Stimulated activated CD4-positive, alpha-beta T cell treated with anti-CD3 and anti-CD28 coated beads, Interleukin-4, amount 100 ng/mL, for 4 hours (primary cell): ENCODE results near the gene CELF4.

Experiments used
- DNase-seq, 2 experiments: peaks; one replicate each; pipeline ENCODE4 v3.0.0-alpha.2; 2020

CELF4 gene

DNA sequence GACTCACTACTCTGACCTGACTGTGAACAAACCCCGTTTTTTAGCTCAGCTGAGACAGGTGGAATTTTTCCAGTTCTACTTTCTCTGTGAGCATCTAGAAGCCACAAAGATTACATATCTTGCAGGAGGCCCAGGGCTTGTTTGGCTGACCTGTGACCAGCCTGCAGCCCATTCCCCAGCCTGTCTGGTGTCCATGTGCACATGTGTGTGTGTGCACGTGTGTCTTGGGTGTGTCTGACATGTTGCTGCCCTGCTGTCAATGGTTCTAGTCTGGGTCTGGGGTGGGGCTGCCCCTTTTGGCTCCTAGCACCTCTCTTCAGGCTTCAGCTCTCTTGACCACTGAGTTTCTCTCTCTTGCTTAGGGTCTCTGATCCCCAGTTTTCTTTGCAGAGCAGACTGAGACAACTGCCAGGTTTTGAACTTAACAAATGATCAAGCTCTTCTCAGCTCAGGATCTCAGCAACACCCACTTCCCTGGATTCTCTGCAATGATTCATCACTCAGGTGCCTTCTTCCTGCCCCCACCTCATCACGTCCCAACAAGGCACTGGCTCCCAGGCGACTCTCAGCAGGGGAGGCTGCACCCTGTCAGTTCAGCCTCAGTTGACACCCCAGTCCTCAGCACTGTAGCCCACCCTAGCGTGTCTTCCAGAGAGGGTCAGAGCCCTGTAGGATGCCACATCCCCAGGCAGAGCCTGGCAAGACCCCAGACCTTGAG lies 130.3 kb downstream of the CELF4 start:
- no peak for DNase-seq

DNA sequence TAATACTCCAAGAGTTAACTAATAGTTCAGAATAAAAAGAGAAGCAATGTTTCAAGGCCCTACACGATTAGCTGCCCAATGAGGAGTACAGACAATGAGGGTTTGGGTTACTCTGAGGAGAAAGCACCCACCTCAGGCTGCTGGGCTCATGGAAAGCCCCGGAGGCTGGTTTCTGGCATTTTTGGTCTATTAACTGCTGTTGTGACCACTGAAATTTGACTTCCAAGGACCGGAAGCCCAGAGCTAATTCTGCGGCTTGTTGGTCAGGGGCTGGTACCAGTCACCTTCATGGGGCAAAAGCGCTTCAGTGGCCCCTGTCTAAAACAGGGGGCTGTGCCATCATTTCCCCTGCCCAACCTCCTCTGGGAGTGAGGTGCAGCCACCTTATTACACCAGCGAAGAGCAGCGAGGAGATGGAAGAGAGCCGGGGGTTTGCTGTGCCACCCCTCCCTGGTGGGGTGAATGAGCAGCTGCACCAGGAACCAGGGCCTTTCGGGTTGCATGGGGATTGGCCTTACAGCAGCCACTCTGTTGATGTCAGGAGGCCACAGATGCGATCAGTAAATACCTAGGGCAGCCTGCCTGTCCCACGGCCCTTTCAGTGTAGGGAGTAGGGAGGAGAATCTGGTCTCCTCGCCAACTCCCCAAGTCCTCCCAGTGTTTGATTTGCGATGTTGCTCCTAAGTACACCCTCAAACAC lies 131.3 kb downstream of the CELF4 start:
- DNase-seq, result no peak

DNA sequence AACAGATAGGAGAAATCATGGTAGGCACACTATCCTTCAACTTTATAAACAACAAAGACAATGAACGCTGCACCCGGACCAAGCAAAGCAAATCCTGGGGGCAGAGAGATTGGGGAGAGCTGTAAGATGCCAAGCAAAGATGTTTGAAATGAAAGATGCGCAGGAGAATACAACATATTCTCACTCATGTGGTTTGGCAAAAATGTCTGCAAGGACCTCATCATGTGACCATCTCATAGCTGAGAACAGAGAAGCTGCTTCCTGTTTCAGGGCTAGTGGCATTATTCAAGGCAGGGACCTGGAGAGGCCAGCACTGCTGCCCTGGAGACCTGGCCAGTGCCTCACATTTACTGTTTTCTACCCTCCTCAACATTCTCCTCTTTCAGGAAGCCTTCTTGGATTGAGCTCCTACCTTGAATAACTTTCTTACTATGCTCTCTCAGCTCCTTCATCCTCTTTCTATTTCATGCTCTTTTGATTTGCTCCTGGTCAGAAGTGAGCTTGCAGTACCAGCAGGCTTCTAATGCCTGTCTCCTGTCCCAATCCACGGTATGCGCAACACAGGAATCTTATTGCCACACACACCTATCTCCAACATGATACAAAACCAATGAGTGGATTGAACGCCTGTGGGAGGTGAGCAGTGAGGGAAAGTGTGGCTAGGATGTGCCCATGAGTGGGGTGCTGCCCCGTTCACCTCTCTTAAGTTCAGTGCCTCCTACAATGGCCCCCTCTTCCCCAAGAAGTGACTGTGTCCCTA lies 133.0 kb downstream of the CELF4 start:
- DNase-seq, result no peak

DNA sequence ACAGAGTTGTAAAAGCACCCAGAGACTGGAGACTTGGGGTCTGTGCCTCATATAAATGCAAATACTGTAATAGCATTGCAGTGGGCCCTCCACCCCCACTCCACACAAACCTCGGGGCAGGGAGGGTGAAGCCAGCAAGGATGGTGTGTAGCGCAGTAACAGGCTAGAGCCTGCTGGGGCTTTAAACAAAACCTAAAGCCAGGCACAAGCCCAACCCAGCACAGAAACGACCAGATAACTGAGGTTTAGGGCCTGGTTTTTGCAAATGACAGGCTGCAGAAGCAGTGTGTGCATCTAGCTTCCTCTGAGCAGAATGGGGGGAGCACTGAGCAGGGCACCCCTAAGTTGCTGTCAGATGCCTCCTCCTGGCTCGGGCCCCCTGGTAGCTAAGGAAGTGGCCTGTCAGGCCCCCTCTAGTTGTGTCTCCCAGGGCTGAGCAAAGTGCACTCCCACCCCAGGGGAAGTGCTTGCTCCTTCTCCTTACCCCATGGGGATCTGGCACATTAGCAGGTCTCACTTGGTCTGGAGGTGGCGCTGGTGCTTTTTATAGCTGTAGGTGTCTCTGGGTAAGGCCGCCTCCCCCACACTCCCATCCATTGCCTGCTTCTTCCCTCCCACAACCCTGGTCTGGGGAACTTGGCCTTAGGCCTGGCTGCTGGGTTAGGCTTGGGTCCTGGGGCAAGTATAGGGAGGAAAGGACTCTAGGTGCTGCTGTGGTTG lies 135.1 kb downstream of the CELF4 start:
- DNase-seq, result no peak

GRCh38 chr18:37429791-37430190 lies 135.8 kb downstream of the CELF4 start:
- no peak for DNase-seq

DNA sequence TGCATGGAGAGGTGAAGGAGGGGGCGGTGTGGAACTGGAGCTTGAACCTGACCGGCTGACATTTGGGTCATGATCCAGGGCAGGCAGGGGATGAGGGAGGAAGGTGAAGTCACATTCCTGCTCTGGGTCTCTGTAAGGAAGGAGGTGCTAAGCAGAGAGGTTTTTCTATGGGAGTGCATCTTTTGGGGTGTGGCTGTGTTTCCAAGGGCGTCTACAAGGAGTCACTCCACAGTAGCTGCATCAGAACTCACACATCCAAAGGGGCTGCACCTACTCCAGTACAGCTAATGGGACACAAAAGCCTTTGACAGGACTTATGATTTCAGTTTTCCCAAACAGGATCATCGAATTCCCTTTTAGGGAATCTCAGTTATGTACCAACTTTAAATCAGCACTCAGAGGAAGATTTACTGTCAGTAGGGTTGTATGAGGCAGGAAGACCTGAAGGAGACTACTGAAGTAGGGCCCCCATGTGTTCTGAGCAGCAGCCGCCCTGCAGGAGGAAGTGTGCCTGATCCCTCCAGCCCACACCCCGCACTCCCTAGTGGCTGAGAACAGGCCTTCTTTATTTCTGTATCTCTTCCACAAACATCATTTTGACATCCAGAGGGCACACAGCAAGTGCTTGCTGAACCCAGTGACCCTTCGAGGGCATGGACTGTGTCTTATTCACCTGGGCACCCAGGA lies 137.2 kb downstream of the CELF4 start:
- DNase-seq, result no peak

DNA sequence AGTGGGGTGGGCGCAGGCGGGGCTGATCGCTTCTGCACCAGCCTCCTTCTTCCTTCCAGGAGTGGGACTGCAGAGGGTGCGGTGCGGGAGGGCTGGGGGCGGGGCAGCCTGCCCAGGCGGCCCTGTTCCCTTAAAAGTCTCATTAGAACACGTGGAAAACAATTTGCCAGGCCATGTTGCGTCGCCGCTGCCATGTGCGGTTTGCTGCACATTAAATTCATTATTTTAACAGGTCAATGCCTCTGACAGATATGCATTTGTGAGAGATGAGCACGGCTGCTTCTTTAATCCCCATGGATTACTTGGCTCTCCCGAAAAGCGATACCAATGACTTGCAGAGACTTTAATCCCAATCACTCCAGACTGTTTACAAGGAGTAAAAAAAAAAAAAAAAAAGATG lies 139.0 kb downstream of the CELF4 start:
- DNase-seq, result no peak

DNA sequence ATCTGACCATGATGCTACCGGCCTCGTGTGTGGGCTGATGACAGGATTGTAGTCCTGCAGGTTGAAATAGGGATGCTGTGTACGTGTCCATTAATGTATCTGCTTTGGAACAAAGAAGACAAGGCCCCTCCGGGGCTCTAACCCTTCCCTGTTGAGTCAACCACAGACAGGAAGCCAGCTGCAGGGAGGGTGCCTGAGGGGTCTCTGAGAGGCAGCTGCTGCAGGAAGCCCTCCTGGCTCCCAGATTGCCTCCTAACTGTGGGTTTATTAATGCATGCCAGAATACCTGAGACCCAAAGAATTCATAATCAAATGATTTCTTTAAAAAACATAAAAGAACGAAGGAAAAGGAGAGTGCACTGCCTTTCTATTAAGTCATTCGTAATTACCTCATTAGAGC lies 140.4 kb downstream of the CELF4 start:
- DNase-seq, result no peak

- no peak for DNase-seq
Observed at GRCh38 chr18:37424507-37424906, 141.1 kb downstream of the CELF4 start.

GRCh38 chr18:37422596-37422995 lies 143.0 kb downstream of the CELF4 start:
- DNase-seq, result no peak

DNA sequence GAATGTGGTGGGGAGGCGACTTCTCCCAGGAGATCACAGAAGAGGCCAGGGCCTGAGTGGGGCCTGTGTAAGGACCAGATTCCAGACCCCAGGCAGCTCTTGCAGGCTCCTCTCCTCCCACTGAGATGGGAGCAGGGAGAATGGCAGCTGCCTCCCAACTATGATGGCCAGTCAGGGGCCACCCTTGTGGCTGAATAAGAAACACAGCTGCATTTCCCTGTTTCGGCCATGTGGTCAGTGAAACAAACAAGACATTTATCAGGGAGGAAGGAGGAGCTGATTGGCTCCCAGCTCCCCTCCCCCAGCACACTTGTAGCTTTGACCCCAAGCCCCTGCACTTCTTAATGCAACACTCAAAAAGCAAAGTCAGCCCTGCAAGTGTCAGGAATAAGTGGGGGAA lies 143.5 kb downstream of the CELF4 start:
- no peak for DNase-seq

GRCh38 chr18:37421341-37422077 lies 144.1 kb downstream of the CELF4 start:
- DNase-seq, result no peak

DNA sequence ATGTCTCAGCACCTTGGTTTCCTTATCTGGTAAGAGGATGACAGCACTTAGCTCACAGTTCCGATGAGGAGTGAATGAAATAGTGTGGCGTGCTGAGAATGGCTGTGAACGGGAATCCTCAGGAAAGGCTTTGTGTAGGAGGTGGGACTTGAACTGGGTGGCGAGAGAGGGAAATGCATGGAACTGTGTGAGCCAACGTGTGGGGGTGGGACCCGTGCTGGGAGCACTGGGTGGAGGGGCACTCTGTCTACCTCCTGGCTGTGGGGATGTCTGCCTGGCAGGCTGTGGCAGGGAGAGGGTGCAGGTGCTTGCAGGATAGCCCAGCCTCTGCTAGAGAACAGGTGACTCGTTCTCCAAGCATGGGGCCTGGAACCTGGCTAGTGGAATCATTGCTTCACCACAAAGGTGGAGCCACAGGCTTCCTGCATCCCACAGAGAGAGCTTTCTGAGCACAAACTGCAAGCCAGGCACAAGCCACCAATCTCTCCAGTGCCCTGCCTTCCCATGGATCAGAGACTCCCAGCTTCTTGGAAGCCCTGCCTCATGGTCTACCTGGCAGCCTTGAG lies 145.2 kb downstream of the CELF4 start:
- no peak for DNase-seq

GRCh38 chr18:37419866-37420265 lies 145.7 kb downstream of the CELF4 start:
- DNase-seq, result no peak

GRCh38 chr18:37419315-37419714 lies 146.3 kb downstream of the CELF4 start:
- no peak for DNase-seq

DNA sequence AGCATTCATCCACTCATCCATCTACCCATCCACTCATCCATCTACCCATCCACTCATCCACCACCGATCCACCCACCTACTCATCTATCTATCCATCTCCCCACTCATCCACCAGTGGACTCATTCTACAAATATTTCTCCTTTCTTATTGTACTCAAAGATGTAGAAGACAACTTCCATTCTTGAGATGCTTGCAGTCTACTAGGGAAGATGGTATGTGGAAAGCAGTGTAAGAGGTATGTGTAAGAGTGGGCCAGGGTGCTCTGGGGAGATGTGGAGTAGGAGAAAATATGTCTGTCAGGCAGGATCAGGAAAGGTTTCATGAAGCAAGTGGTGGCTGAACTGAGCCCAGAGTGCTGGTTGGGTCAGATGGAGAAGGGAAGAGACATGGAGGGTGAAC lies 150.8 kb downstream of the CELF4 start:
- no peak for DNase-seq

DNA sequence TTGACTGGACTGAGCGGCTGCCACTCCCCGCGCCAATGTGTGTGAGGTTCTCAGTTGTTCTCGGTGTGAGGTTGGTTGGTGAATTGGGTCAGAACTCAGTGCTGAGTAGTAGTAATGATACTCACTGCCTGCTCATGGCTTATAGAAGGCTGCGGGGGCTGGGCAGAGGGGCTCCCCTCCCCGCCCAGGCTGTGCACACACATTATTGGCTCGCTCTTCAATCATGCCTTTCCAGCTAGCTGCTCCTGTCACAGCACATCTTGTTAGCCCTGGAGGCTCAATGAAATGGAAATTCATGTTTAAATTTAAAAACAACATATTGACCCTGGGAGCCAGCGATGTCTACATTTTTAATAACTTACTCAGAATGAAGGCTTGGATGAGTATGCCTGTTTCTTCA lies 152.8 kb downstream of the CELF4 start:
- no peak for DNase-seq

GRCh38 chr18:37412333-37412732 lies 153.3 kb downstream of the CELF4 start:
- no peak for DNase-seq

- no peak for DNase-seq
Observed at GRCh38 chr18:37409878-37410277, 155.7 kb downstream of the CELF4 start.

DNA sequence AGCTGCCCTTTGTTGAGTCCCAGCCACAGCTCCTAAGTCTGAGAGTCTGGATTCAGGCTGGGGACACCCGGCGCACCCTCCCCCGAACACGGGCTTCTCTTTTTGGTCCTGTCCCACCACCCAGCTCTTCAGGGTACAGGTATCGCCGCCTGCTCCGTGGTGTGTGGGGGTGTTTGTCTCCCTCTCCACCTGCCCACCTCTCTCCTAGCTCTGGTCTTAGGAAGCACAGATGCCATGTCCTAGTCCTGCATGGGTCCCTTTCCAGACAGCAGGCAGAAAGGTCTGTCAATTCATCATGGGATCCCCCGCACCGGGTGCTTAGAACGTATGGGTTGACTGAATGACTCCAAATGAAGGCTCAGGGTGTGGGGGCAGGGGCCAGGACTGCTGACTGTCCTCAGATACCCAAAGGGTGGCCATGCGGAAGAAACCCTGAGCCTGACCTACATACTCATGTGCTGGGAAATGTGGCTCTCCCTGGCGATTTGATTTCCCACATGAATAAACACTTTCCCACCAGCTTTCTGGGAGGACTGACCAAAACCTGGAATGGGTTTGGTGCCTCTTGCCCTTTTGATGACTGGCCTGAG lies 156.8 kb downstream of the CELF4 start:
- no peak for DNase-seq

DNA sequence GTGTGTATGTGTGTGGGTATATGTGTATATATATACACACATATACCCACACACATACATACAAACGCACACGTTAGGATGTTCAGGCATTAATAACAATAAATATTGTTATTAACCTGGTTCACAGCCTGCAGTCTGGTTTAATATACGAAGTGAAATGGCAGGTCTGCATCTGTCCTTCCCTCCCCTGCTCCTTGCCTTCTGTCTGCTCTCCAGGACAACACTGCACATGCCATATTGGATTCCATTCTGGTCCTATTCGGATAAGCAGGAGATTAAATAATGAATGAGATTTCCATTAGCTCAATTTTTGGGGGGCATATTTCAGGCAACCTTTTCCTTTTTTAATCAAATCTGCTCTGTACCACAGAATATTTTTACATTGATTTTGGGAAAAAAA lies 158.0 kb downstream of the CELF4 start:
- DNase-seq, result no peak
